ENCODE results near the gene SSR3.
"Not testable (repeated sequence)": the region's sequence is repeated elsewhere in the genome, so short reads cannot be mapped to it uniquely, and the experiment has no call there.

SSR3 gene

DNA sequence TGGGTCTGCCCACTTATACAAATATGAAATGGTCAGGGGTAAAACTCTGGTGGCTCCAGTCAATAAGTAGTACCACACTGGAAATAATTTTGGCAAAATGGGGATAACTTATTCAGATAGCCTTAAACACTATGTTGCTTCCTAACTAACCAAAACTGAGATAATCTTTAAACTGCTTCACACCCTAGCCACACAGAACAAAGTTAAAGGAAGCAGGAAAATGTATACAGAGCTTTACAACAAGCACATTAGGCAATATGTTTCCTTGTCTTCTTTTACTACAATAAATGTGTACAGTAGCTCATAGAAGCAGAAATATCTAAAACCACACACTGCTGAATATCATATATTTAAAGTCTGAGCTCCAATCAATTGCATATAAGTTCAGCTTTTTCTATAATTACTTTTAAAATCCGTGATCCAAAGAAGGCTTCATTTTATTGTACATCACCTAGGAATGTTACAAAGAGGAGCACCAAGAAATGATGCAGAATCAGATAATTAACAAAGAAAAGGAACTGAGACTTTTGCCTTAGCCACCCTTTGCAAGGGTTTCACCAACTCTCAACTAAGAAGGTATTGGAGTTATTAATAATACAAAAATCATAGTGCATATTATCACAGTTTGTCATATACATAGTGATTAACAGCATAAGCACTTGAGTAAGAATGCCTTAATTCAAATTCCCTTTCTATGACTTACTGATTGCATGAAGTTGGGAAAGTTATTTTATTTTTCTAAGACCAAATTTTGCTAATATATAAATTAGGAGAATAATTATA lies 9.2 kb upstream of the SSR3 start:
- Histone ChIP-seq H3K4me1 (ENCODE audit: low read length) (no peaks in the 10 kb centered on the region), H3K9ac (ENCODE audit: low read length) (no peak overlapping the region), H3K27me3 (replicated peaks; ENCODE audit: insufficient read depth, low read length) (no peaks in the 10 kb centered on the region), H2AFZ (ENCODE audit: low read length) (no peak overlapping the region), H3K9me3 (replicated peaks; ENCODE audit: insufficient read depth, low read length) (no peaks in the 10 kb centered on the region), H3K27ac (ENCODE audit: low read length) (no peak overlapping the region), H3K79me2 (ENCODE audit: low read length) (no peaks in the 10 kb centered on the region), H3K9me2 (replicated peaks; ENCODE audit: insufficient read depth, low read length) (no peaks in the 10 kb centered on the region), H3K4me2 (ENCODE audit: low read depth, low read length) (no peak overlapping the region), H3K4me3 (ENCODE audit: low read length) (no peak overlapping the region), H4K20me1 (ENCODE audit: insufficient read depth, low read length) (no peaks in the 10 kb centered on the region), H3F3A (ENCODE audit: insufficient read depth, low read length) (no peaks in the 10 kb centered on the region), H3K36me3 (replicated peaks; ENCODE audit: insufficient read depth, low read length) (no peaks in the 10 kb centered on the region)
- TF ChIP-seq EZH2phosphoT487 (IDR thresholded peaks at IDR 0.05; ENCODE audit: low read length) (no peak), EZH2 (optimal IDR thresholded peaks at IDR 0.05; ENCODE audit: low read depth, low read length) (no peak)
- TF ChIP-seq, protein P1, sequence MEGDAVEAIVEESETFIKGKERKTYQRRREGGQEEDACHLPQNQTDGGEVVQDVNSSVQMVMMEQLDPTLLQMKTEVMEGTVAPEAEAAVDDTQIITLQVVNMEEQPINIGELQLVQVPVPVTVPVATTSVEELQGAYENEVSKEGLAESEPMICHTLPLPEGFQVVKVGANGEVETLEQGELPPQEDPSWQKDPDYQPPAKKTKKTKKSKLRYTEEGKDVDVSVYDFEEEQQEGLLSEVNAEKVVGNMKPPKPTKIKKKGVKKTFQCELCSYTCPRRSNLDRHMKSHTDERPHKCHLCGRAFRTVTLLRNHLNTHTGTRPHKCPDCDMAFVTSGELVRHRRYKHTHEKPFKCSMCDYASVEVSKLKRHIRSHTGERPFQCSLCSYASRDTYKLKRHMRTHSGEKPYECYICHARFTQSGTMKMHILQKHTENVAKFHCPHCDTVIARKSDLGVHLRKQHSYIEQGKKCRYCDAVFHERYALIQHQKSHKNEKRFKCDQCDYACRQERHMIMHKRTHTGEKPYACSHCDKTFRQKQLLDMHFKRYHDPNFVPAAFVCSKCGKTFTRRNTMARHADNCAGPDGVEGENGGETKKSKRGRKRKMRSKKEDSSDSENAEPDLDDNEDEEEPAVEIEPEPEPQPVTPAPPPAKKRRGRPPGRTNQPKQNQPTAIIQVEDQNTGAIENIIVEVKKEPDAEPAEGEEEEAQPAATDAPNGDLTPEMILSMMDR (IDR thresholded peaks at IDR 0.05; ENCODE audit: low read length), result no peak
- DNase-seq, result no peak

- H3K36me3 ChIP-seq (replicated peaks; ENCODE audit: insufficient read depth, low read length), result not testable (repeated sequence)
Measured at GRCh38 chr3:156562486-156562885, 7.6 kb upstream of the SSR3 start.

GRCh38 chr3:156561533-156561932 lies 6.6 kb upstream of the SSR3 start:
- H3K36me3 ChIP-seq (replicated peaks; ENCODE audit: insufficient read depth, low read length), result no peaks in the 10 kb centered on the region
- no peak overlapping the region for H3K4me2 ChIP-seq (ENCODE audit: low read depth, low read length)
- H2AFZ ChIP-seq (ENCODE audit: low read length), result no peak overlapping the region
- no peak overlapping the region for H3K9ac ChIP-seq (ENCODE audit: low read length)
- no peaks in the 10 kb centered on the region for H3K9me2 ChIP-seq (replicated peaks; ENCODE audit: insufficient read depth, low read length)
- no peak overlapping the region for H3K4me3 ChIP-seq (ENCODE audit: low read length)
- no peaks in the 10 kb centered on the region for H3F3A ChIP-seq (ENCODE audit: insufficient read depth, low read length)
- DNase-seq, result no peak
- H3K4me1 ChIP-seq (ENCODE audit: low read length), result peaks cover 10% of the 10 kb centered on the region; the same call in 1 of the 2 replicates
- H3K27ac ChIP-seq (ENCODE audit: low read length), result no peak overlapping the region
- H3K79me2 ChIP-seq (ENCODE audit: low read length), result no peaks in the 10 kb centered on the region
- TF ChIP-seq, protein P1 (IDR thresholded peaks at IDR 0.05; ENCODE audit: low read length), result no peak
- TF ChIP-seq EZH2 (optimal IDR thresholded peaks at IDR 0.05; ENCODE audit: low read depth, low read length) (no peak), EZH2phosphoT487 (IDR thresholded peaks at IDR 0.05; ENCODE audit: low read length) (no peak)
- no peaks in the 10 kb centered on the region for H4K20me1 ChIP-seq (ENCODE audit: insufficient read depth, low read length)
- H3K27me3 ChIP-seq (replicated peaks; ENCODE audit: insufficient read depth, low read length), result no peaks in the 10 kb centered on the region
- no peaks in the 10 kb centered on the region for H3K9me3 ChIP-seq (replicated peaks; ENCODE audit: insufficient read depth, low read length)

More at GRCh38 chr3:156562486-156562885, 7.6 kb upstream of the SSR3 start:
- not testable (repeated sequence) for H4K20me1 ChIP-seq (ENCODE audit: insufficient read depth, low read length); H3K4me1 ChIP-seq (ENCODE audit: low read length); H3K4me2 ChIP-seq (ENCODE audit: low read depth, low read length); H2AFZ ChIP-seq (ENCODE audit: low read length); H3F3A ChIP-seq (ENCODE audit: insufficient read depth, low read length); DNase-seq; H3K9me3 ChIP-seq (replicated peaks; ENCODE audit: insufficient read depth, low read length); H3K27ac ChIP-seq (ENCODE audit: low read length); H3K9ac ChIP-seq (ENCODE audit: low read length); H3K79me2 ChIP-seq (ENCODE audit: low read length); H3K9me2 ChIP-seq (replicated peaks; ENCODE audit: insufficient read depth, low read length); H3K27me3 ChIP-seq (replicated peaks; ENCODE audit: insufficient read depth, low read length); H3K4me3 ChIP-seq (ENCODE audit: low read length)

GRCh38 chr3:156559321-156559720 lies 4.4 kb upstream of the SSR3 start:
- no peak overlapping the region for H2AFZ ChIP-seq (ENCODE audit: low read length)

More at GRCh38 chr3:156559321-156559720, 4.4 kb upstream of the SSR3 start:
- H3K4me3 ChIP-seq (ENCODE audit: low read length), result no peak overlapping the region
- no peaks in the 10 kb centered on the region for H3K9me2 ChIP-seq (replicated peaks; ENCODE audit: insufficient read depth, low read length)
- peaks cover 17% of the 10 kb centered on the region; the same call in 1 of the 2 replicates for H3K4me1 ChIP-seq (ENCODE audit: low read length)
- TF ChIP-seq EZH2 (optimal IDR thresholded peaks at IDR 0.05; ENCODE audit: low read depth, low read length) (no peak), EZH2phosphoT487 (IDR thresholded peaks at IDR 0.05; ENCODE audit: low read length) (no peak)
- TF ChIP-seq, protein P1 (IDR thresholded peaks at IDR 0.05; ENCODE audit: low read length), result no peak
- H4K20me1 ChIP-seq (ENCODE audit: insufficient read depth, low read length), result no peaks in the 10 kb centered on the region
- H3K9ac ChIP-seq (ENCODE audit: low read length), result no peak overlapping the region
- 0 out of 2 replicates have a peak, but pooled peaks cover under 1% of the 10 kb centered on the region for H3F3A ChIP-seq (ENCODE audit: insufficient read depth, low read length)
- H3K79me2 ChIP-seq (ENCODE audit: low read length), result peaks cover 6% of the 10 kb centered on the region
- H3K4me2 ChIP-seq (ENCODE audit: low read depth, low read length), result no peak overlapping the region
- H3K27ac ChIP-seq (ENCODE audit: low read length), result no peak overlapping the region
- no peaks in the 10 kb centered on the region for H3K27me3 ChIP-seq (replicated peaks; ENCODE audit: insufficient read depth, low read length)
- H3K36me3 ChIP-seq (replicated peaks; ENCODE audit: insufficient read depth, low read length), result no peaks in the 10 kb centered on the region
- no peak for DNase-seq
- no peaks in the 10 kb centered on the region for H3K9me3 ChIP-seq (replicated peaks; ENCODE audit: insufficient read depth, low read length)
